ENCODE data around the gene NME1. TPM values are rescaled to one million over a fixed set of nuclear protein-coding genes. Genes with fewer than 3 reads are reported as not detected.

NME1 gene
- total RNA-seq, 1 experiment from 2014 or later, result 220 TPM

DNA sequence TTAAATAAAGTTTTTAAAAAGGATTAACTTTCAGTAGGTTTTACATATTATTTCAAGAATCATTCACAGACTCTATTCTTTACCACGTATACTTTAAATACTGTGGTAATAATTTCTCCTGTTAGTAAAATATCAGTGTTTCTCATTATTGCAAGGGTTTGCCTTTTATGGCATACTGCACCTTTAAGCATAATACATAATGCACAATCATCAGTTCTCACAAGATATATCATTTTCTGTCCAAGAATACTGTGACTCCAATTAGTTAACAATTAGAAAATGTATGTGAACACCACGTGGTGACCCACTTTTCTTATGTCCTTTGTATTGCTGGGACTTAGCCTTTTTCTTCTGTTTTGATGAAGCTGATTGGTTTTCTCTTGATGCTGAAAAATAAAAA lies 38.5 kb downstream of the NME1 start:
- no peak overlapping the region for H3K18ac ChIP-seq (ENCODE audit: insufficient read length, low read depth, low read length)

More for the DNA sequence above, 38.5 kb downstream of the NME1 start:
- Histone ChIP-seq H3K27me3 (ENCODE audit: insufficient read depth, low read length) (no peaks in the 10 kb centered on the region), H3K14ac (ENCODE audit: insufficient read depth, low read length) (no peak overlapping the region), H3K4me2 (ENCODE audit: insufficient read depth, insufficient read length, low read length) (no peak overlapping the region), H4K91ac (ENCODE audit: insufficient read length, low read depth, low read length) (no peak overlapping the region), H2BK20ac (ENCODE audit: low read depth, low read length, poor library complexity, severe bottlenecking) (no peak overlapping the region), H4K5ac (ENCODE audit: insufficient read length, low read depth, low read length) (no peak overlapping the region), H3K79me2 (ENCODE audit: insufficient read depth, low read length) (no peaks in the 10 kb centered on the region), H2AK5ac (ENCODE audit: insufficient read length, low read length) (no peak overlapping the region), H2BK12ac (ENCODE audit: insufficient read length, low read depth, low read length) (no peak overlapping the region), H3K4me1 (ENCODE audit: insufficient read depth, low read length) (no peaks in the 10 kb centered on the region), H3K4ac (ENCODE audit: low read depth, low read length) (no peak overlapping the region), H3K23ac (ENCODE audit: insufficient read length, low read depth, low read length) (no peak overlapping the region), H3K23me2 (ENCODE audit: insufficient read length, low read depth, low read length, poor library complexity, severe bottlenecking) (no peaks in the 10 kb centered on the region), H3K56ac (ENCODE audit: insufficient read length, low read depth, low read length) (no peak overlapping the region), H4K20me1 (ENCODE audit: control insufficient read depth, insufficient read depth, insufficient read length) (no peaks in the 10 kb centered on the region), H2AFZ (ENCODE audit: low read length) (no peak overlapping the region), H3T11ph (ENCODE audit: low read length) (no peak overlapping the region), H2BK15ac (ENCODE audit: low read depth, low read length) (no peak overlapping the region), H3K9ac (ENCODE audit: extremely low read depth, insufficient read length, low read length) (no peak overlapping the region), H2BK120ac (ENCODE audit: low read depth, low read length, poor library complexity, severe bottlenecking) (no peak overlapping the region), H4K8ac (replicated peaks; ENCODE audit: insufficient read length, low read depth, low read length) (no peak overlapping the region), H3K9me3 (ENCODE audit: control insufficient read depth, low read depth, low read length) (no peaks in the 10 kb centered on the region), H3K27ac (ENCODE audit: insufficient read length, low read depth, low read length) (no peak overlapping the region), H3K79me1 (ENCODE audit: insufficient read depth, low read depth, low read length, poor library complexity, severe bottlenecking) (no peaks in the 10 kb centered on the region), H2BK5ac (ENCODE audit: insufficient read length, low read length) (no peak overlapping the region)
- H3K27me3 Mint-ChIP-seq (ENCODE audit: low read depth), result no peaks in the 10 kb centered on the region
- DNase-seq, result no peak
- TF ChIP-seq, protein P1, sequence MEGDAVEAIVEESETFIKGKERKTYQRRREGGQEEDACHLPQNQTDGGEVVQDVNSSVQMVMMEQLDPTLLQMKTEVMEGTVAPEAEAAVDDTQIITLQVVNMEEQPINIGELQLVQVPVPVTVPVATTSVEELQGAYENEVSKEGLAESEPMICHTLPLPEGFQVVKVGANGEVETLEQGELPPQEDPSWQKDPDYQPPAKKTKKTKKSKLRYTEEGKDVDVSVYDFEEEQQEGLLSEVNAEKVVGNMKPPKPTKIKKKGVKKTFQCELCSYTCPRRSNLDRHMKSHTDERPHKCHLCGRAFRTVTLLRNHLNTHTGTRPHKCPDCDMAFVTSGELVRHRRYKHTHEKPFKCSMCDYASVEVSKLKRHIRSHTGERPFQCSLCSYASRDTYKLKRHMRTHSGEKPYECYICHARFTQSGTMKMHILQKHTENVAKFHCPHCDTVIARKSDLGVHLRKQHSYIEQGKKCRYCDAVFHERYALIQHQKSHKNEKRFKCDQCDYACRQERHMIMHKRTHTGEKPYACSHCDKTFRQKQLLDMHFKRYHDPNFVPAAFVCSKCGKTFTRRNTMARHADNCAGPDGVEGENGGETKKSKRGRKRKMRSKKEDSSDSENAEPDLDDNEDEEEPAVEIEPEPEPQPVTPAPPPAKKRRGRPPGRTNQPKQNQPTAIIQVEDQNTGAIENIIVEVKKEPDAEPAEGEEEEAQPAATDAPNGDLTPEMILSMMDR (conservative IDR thresholded peaks at IDR 0.05), result no peak
- H3K9me3 Mint-ChIP-seq, result no peaks in the 10 kb centered on the region
- no CpG with 5 or more reads among the region's 2 CpGs for WGBS (ENCODE audit: extremely low coverage, insufficient read length, low lambda C conversion rate)
- H3K27ac Mint-ChIP-seq, result no peak overlapping the region
- peaks cover 16 to 71% (median 65%) of the 10 kb centered on the region in 3 experiments; a peak in 6 of 7 replicates for H3K36me3 Mint-ChIP-seq (ENCODE audit: insufficient read depth in 1 of 3, low read depth in 3 of 3)
- no peak overlapping the region for H3K4me3 Mint-ChIP-seq
- no peaks in the 10 kb centered on the region for H3K4me1 Mint-ChIP-seq

All from H9 (cell line).